ENCODE data around the gene BBX.

Gene BBX

GRCh38 chr3:107604057-107604822 lies 81.5 kb downstream of the BBX start:
- no peak for DNase-seq

GRCh38 chr3:107611775-107612469 lies 89.2 kb downstream of the BBX start:
- DNase-seq = no peak

GRCh38 chr3:107612664-107613084 lies 89.9 kb downstream of the BBX start:
- DNase-seq = no peak

GRCh38 chr3:107619549-107619948 lies 96.8 kb downstream of the BBX start:
- no peak for DNase-seq

GRCh38 chr3:107620534-107620933 lies 97.8 kb downstream of the BBX start:
- no peak for DNase-seq

- no peak for DNase-seq
Observed at GRCh38 chr3:107621465-107621864, 98.7 kb downstream of the BBX start.

- no peak for DNase-seq
Observed at GRCh38 chr3:107627962-107628542, 105.3 kb downstream of the BBX start.

- DNase-seq = no peak
Observed at GRCh38 chr3:107629566-107629965, 106.8 kb downstream of the BBX start.

- no peak for DNase-seq
Observed at GRCh38 chr3:107630779-107631178, 108.0 kb downstream of the BBX start.

- no peak for DNase-seq
Observed at GRCh38 chr3:107632576-107632975, 109.8 kb downstream of the BBX start.

- DNase-seq = no peak
Observed at GRCh38 chr3:107633327-107634098, 110.8 kb downstream of the BBX start.

- no peak for DNase-seq
Observed at GRCh38 chr3:107634099-107634489, 111.3 kb downstream of the BBX start.

GRCh38 chr3:107637416-107638183 lies 114.8 kb downstream of the BBX start:
- no peak for DNase-seq

- DNase-seq = no peak
Observed at GRCh38 chr3:107641572-107642307, 119.0 kb downstream of the BBX start.

- no peak for DNase-seq
Observed at GRCh38 chr3:107643038-107643883, 120.5 kb downstream of the BBX start.

- DNase-seq = no peak
Observed at GRCh38 chr3:107644631-107645030, 121.9 kb downstream of the BBX start.

- DNase-seq = no peak
Observed at GRCh38 chr3:107650788-107651187, 128.0 kb downstream of the BBX start.

GRCh38 chr3:107651782-107652181 lies 129.0 kb downstream of the BBX start:
- DNase-seq = no peak

- no peak for DNase-seq
Observed at GRCh38 chr3:107654218-107654617, 131.5 kb downstream of the BBX start.

- DNase-seq = no peak
Observed at GRCh38 chr3:107657971-107658370, 135.2 kb downstream of the BBX start.

Measured in NCI-H1694 (cell line).